Testis (tissue), 2 donors: ENCODE results near the gene TMEM87B.

Experiments used
- CTCF ChIP-seq, 3 experiments: fragments of 450-650 bp in 2 of 3; fragments of 200-600 bp in 1 of 3; sonication (generic) in 1 of 3; IDR thresholded peaks; one replicate each; pipeline ENCODE4 v1.5.1; 2016 to 2019; ENCODE audit warnings: antibody characterized with exemption in 3 of 3, mild to moderate bottlenecking in 2 of 3, moderate library complexity in 1 of 3
- POLR2A ChIP-seq: fragments of 450-650 bp; IDR thresholded peaks from one replicate; pipeline ENCODE4 v1.6.1; 2017; ENCODE audit warnings: antibody characterized with exemption, mild to moderate bottlenecking, moderate library complexity

- TF ChIP-seq CTCF (IDR thresholded peaks at IDR 0.05) (no peak), POLR2A (no peak)
These were observed 19.4 kb downstream of the TMEM87B start for GRCh38 chr2:112074506-112074905.
